H1 (cell line): ENCODE measurements around the gene CHST2. TPM values are rescaled to one million over a fixed set of nuclear protein-coding genes. Genes with fewer than 3 reads are reported as not detected.

ENCODE experiments used
- polyA plus RNA-seq, 7 experiments: library from polyadenylated mRNA; depleted of rRNA in 3 of 7; stranded (reverse) in 5 of 7; unstranded in 2 of 7; fragments of >200 nt in 5 of 7; fragments of 200-250 nt in 2 of 7; gene quantifications; 1 replicate in 5 of 7; 2 replicates in 1 of 7; 4 replicates in 1 of 7; pipeline versions ENCODE4 v1.2.1 to v1.2.3, GENCODE V29; 2011 to 2013; ENCODE audit warnings: missing spikeins in 2 of 7, mixed read lengths in 2 of 7
- total RNA-seq: library from RNA; stranded (reverse); fragmentation: NEBNext Ultra II Directional; extraction: Animal tissue kit (Norgen Biotek cat#: 25700); gene quantifications from 2 replicates; pipeline ENCODE4 v1.2.1, GENCODE V29; 2021
- TF ChIP-seq, protein P1 (sequence below): IDR thresholded peaks from 2 replicates; pipeline ENCODE4 v1.6.1; 2011; ENCODE audit warnings: low read depth, mild to moderate bottlenecking, low read length; ENCODE audit not compliant: insufficient read depth

Gene CHST2
- total and polyA plus RNA-seq, 2 of the 8 experiments (the other 6 are each of a cell fraction or from before 2014, with no cell fraction given) = 3.2 to 15.1 TPM

DNA sequence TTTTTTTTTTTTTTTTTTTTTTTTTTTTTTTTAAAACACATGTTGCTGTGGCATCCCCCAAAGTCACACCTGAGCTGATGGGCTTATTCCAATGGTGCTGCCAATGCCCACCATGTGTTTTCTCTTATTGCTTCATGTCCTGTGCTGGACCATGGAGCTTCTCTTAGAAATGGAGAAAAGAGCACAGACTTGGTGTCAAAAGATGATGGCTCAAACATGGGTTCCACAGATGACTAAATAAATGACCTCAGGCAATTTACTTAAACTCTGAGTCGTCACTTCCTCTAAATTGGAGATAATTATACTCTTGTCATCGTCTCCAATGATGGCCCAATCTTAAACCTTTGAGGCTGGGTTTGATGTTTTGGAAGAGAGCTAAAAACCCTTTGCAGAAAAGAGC lies 28.1 kb downstream of the CHST2 start (continued):
- TF ChIP-seq, protein P1, sequence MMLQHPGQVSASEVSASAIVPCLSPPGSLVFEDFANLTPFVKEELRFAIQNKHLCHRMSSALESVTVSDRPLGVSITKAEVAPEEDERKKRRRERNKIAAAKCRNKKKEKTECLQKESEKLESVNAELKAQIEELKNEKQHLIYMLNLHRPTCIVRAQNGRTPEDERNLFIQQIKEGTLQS = no peak
